Keratinocyte (primary cell): ENCODE measurements around the gene IFNL1.

ENCODE experiments used
- EZH2 ChIP-seq: IDR thresholded peaks from one replicate; pipeline ENCODE4 v1.6.1; 2012; ENCODE audit warnings: inconsistent platforms, mild to moderate bottlenecking, low read length, moderate library complexity
- TF ChIP-seq, protein P1 (sequence below), 3 experiments: IDR thresholded peaks in 1 of 3; conservative IDR thresholded peaks in 1 of 3; optimal IDR thresholded peaks in 1 of 3; 2 replicates in 2 of 3; 3 replicates in 1 of 3; pipeline versions ENCODE3 to v1.5.1; 2011; ENCODE audit warnings: low read length in 3 of 3, mild to moderate bottlenecking in 3 of 3, moderate library complexity in 2 of 3, control low read depth in 1 of 3, inconsistent platforms in 1 of 3; ENCODE audit not compliant: insufficient read depth in 2 of 3; ENCODE audit errors: extremely low read depth in 1 of 3

DNA sequence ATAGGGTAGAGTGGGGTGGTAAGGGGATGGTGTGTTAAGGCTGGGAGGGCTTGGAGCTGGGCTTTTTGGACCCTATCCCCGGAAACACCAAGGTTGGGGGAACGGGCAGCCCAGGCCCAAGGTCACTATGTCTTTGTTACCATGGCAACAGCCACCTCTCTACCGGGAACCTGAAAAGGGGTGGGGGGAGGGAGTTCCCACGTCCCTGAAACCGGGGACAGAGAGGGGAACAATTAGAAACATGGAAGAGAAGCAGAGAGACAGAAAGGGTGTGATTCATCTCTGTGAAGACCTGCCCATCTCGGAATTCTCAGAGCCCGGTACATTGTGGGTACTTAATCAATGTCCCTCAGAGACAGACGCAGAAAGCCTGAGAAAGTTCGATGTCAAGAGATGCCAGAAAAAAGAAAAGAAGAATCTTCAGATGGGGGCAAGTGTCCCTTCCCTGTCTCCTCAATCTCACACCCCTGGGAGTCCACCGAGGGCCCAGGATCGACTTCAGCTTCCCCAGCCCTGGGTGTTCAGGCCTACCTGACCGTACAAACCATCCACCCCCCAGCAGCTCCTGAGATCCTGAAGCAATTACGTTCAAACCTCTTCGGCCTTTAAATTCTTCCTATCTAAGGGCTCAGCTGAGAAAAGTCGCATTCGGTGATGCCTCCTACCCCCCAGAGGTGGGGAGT lies 31.3 kb downstream of the IFNL1 start:
- TF ChIP-seq, protein P1, sequence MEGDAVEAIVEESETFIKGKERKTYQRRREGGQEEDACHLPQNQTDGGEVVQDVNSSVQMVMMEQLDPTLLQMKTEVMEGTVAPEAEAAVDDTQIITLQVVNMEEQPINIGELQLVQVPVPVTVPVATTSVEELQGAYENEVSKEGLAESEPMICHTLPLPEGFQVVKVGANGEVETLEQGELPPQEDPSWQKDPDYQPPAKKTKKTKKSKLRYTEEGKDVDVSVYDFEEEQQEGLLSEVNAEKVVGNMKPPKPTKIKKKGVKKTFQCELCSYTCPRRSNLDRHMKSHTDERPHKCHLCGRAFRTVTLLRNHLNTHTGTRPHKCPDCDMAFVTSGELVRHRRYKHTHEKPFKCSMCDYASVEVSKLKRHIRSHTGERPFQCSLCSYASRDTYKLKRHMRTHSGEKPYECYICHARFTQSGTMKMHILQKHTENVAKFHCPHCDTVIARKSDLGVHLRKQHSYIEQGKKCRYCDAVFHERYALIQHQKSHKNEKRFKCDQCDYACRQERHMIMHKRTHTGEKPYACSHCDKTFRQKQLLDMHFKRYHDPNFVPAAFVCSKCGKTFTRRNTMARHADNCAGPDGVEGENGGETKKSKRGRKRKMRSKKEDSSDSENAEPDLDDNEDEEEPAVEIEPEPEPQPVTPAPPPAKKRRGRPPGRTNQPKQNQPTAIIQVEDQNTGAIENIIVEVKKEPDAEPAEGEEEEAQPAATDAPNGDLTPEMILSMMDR (optimal IDR thresholded peaks at IDR 0.05 in 1 of 3, IDR thresholded peaks at IDR 0.05 in 1 of 3, conservative IDR thresholded peaks at IDR 0.05 in 1 of 3; ENCODE audit: extremely low read depth in 1 of 3, insufficient read depth in 2 of 3, low read length in 3 of 3) = no peak
- no peak for TF ChIP-seq EZH2
